Transverse colon (tissue), 1 donor: ENCODE data around the gene EDC4.

Source experiments
- EP300 ChIP-seq: sonication (generic); formaldehyde crosslinking; IDR thresholded peaks from one replicate; pipeline ENCODE4 v1.6.1; 2017; ENCODE audit warnings: antibody characterized with exemption, low read depth
- POLR2A ChIP-seq: fragments of 450-650 bp; IDR thresholded peaks from one replicate; pipeline ENCODE4 v1.6.1; 2016; ENCODE audit warnings: antibody characterized with exemption, mild to moderate bottlenecking, moderate library complexity

- TF ChIP-seq POLR2A (no peak), EP300 (no peak)
Observed at GRCh38 chr16:67877064-67877463, 4.2 kb downstream of the EDC4 start.
